Activated B cell treated with CpG ODN at 0.5 μM for 24 hours (primary cell): ENCODE data around the gene FLOT2. TPM values are rescaled to one million over a fixed set of nuclear protein-coding genes. Genes with fewer than 3 reads are reported as not detected.

Experiments
- ATAC-seq: fragments of 200-7000 bp; cut with Tn5 transposase; one replicate; pipeline ENCODE4 v1.10.0; 2021; ENCODE audit warnings: low read depth, mild to moderate bottlenecking, moderate library complexity
- CTCF ChIA-PET: fragments of 350-600 bp; sonication (Branson Sonifier 250); formaldehyde crosslinking; loops from one replicate; lab custom pipeline; 2021; ENCODE audit warnings: antibody characterized with exemption; lab: Charles Lee
- POLR2A ChIA-PET: fragments of 350-600 bp; sonication (Branson Sonifier 250); formaldehyde crosslinking; loops from one replicate; lab custom pipeline; 2021; ENCODE audit warnings: antibody characterized with exemption; lab: Charles Lee
- DNase-seq: peaks from one replicate; pipeline ENCODE4 v3.0.0; 2022
- H3K27ac Mint-ChIP-seq: one replicate; pipeline ENCODE4 v1.8.0; 2020; ENCODE audit warnings: mixed read lengths
- H3K27me3 Mint-ChIP-seq: one replicate; pipeline ENCODE4 v1.8.0; 2021; ENCODE audit warnings: mixed read lengths
- H3K36me3 Mint-ChIP-seq: one replicate; pipeline ENCODE4 v1.8.0; 2021; ENCODE audit warnings: low read depth, mixed read lengths
- H3K4me1 Mint-ChIP-seq: one replicate; pipeline ENCODE4 v1.8.0; 2021; ENCODE audit warnings: mixed read lengths
- H3K4me3 Mint-ChIP-seq: one replicate; pipeline ENCODE4 v1.8.0; 2020; ENCODE audit warnings: mild to moderate bottlenecking, mixed read lengths
- H3K9me3 Mint-ChIP-seq: one replicate; pipeline ENCODE4 v1.8.0; 2020; ENCODE audit warnings: mixed read lengths
- intact Hi-C: fragments of 100-400 bp; cut with micrococcal nuclease; formaldehyde crosslinking; loops from one replicate; pipeline ENCODE4 v1.15.1; 2024
- total RNA-seq: library from RNA; stranded (reverse); gene quantifications from 2 replicates; pipeline ENCODE4 v1.2.3, GENCODE V29; 2022
- TF ChIP-seq, protein P1 (sequence below): fragments of 200-600 bp; IDR thresholded peaks from one replicate; pipeline ENCODE4 v1.8.0; 2022; ENCODE audit warnings: antibody characterized with exemption, mild to moderate bottlenecking

The FLOT2 gene
- total RNA-seq, 1 donor from 2014 or later: 321 TPM

DNA sequence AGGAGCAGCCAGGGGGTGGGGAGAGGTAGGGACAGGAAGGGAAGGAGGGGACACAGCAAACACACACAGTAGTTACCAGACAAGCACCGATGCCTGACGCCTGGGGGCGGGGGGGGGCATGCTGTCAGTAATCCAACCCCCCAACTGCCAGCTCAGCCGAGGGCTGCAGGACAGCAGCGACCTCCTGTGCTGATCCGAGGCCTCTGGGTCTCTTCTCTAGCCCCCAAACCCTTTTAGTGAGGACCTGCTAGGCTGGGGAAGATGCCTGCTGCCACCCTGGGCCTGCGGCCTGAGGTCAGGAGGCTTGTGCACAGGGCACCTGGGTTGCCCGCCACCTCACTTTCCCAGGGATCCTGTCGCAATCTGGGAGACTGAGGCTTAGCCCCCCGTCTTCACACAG lies 11.6 kb downstream of the FLOT2 start:
- ChIA-PET POLR2A (interaction anchor here (1.4 kb wide), 1 partner anchor 8 kb away, joined by 7 read pairs; no protein-coding TSS in a partner anchor), CTCF (no interaction called here)
- Mint-ChIP-seq H3K9me3 (no peaks in the 10 kb centered on the region), H3K27ac (no peak overlapping the region), H3K4me3 (no peak overlapping the region), H3K27me3 (no peaks in the 10 kb centered on the region), H3K4me1 (peaks cover 56% of the 10 kb centered on the region), H3K36me3 (peaks cover 67% of the 10 kb centered on the region)
- no peak for ATAC-seq
- DNase-seq: no peak
- intact Hi-C loops: no loop called here
- TF ChIP-seq, protein P1, sequence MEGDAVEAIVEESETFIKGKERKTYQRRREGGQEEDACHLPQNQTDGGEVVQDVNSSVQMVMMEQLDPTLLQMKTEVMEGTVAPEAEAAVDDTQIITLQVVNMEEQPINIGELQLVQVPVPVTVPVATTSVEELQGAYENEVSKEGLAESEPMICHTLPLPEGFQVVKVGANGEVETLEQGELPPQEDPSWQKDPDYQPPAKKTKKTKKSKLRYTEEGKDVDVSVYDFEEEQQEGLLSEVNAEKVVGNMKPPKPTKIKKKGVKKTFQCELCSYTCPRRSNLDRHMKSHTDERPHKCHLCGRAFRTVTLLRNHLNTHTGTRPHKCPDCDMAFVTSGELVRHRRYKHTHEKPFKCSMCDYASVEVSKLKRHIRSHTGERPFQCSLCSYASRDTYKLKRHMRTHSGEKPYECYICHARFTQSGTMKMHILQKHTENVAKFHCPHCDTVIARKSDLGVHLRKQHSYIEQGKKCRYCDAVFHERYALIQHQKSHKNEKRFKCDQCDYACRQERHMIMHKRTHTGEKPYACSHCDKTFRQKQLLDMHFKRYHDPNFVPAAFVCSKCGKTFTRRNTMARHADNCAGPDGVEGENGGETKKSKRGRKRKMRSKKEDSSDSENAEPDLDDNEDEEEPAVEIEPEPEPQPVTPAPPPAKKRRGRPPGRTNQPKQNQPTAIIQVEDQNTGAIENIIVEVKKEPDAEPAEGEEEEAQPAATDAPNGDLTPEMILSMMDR: no peak

DNA sequence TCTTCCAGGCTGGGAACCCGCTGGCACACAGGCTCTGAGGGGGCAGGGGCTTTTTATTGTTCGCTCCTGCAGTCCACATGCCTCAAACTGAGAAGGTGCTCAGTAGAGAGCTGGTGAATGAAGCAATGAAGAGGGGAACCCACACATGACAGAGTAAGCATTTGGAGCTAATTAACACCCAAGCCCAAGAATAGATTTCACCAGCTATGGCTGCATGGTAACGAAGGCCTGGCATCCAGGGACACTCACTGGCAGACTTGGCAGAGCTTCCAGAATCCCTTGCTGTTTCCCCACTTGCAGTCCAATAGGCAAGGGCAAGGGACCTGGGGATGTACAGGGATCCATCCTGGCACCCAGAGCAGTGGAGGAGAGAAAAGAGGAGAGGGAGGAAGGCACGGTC lies 12.2 kb downstream of the FLOT2 start:
- H3K4me1 Mint-ChIP-seq: peaks cover 52% of the 10 kb centered on the region
- ATAC-seq (no peak), DNase-seq (no peak)
- H3K4me3 Mint-ChIP-seq: no peak overlapping the region
- TF ChIP-seq, protein P1: no peak
- CTCF ChIA-PET: no interaction called here
- POLR2A ChIA-PET: interaction anchor here (1.4 kb wide), 1 partner anchor 8 kb away, joined by 7 read pairs; no protein-coding TSS in a partner anchor
- no peaks in the 10 kb centered on the region for H3K27me3 Mint-ChIP-seq
- no peak overlapping the region for H3K27ac Mint-ChIP-seq
- intact Hi-C loops: no loop called here
- no peaks in the 10 kb centered on the region for H3K9me3 Mint-ChIP-seq
- H3K36me3 Mint-ChIP-seq: peaks cover 71% of the 10 kb centered on the region

DNA sequence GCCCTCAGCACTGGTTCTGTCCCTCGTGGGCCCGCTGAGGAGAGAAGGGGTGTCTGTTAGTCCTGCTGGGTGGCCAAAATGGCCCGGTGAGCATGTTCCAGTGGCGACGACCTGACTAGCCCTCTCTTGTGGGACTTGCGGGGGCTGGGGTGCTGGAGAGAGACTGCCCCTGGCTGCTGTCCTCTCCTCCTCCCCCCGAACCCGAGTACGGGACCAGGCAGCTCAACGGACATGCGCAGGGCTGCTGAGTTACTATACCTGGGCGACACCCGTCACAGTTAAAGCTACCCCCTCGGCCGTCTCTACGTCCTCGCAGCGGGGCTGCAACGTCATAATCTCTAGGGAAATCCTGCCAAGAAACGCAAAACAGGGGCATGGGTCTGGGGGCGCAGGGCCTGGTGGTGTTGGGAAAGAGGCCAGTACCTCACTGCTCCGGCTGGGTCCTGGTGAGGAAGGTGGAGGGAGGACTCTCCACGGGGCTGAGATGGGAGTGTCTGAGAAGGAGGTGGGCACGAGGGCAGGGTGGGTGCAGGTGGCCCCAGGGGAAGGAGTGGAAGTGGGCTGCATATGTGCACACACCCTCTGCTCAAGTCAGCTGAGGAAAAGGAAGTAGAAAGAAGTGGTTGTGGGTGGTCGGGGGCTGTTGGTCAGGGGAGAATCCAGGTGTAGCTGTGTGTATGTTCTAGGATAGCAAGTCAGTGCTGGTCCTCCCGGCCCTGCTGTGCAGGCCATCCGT lies 13.4 kb downstream of the FLOT2 start:
- TF ChIP-seq, protein P1: no peak
- Mint-ChIP-seq H3K4me1 (peaks cover 41% of the 10 kb centered on the region), H3K4me3 (no peak overlapping the region), H3K27me3 (no peaks in the 10 kb centered on the region), H3K9me3 (no peaks in the 10 kb centered on the region), H3K36me3 (peaks cover 80% of the 10 kb centered on the region), H3K27ac (no peak overlapping the region)
- ChIA-PET POLR2A (interaction anchor here (0.5 to 1.1 kb wide), 2 partner anchors 8 to 23 kb away, joined by 3 to 6 read pairs; no protein-coding TSS in a partner anchor), CTCF (no interaction called here)
- ATAC-seq: no peak
- intact Hi-C loops: no loop called here
- DNase-seq: no peak

DNA sequence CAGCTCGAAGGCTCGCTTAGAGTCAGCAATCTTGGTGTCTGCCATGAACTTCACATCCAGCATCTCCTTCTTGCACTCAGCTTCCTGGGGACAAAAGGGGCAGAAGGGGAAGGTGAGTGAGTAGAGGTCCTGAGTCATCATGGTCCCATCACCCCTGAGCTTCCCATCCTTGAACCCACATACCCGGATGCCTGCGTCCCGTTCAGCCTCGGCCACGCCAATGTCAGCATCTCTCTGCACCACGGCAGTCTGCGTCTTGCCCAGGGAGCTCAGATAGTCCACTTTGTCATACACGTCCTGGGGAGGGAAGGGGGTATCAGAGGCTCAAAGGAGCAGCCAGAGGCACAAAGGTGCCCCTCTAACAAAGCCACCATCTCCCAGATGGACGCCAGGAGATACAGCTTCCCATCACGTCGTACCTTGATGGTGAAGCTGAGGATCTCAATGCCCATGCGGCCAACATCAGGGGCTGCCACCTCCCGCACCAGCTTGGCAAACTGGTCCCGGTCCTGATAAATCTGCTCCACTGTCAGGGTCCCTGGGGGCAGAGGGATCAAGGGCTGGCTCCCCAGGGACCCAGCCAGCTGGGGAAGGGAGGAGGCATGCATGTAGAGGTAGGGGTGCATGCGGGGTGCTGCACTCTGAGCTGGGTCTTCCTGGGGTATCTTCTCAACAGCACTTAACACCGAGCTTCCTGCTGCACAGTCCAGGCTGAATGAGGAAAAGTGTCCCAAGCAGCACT lies 15.2 kb downstream of the FLOT2 start:
- H3K27ac Mint-ChIP-seq: no peak overlapping the region
- ATAC-seq: no peak
- H3K4me1 Mint-ChIP-seq: peaks cover 23% of the 10 kb centered on the region
- POLR2A ChIA-PET: interaction anchor here (0.6 to 1.3 kb wide), 3 partner anchors 15 to 102 kb away, joined by 3 to 5 read pairs (median 5); partner anchors contain the start of gene FLOT2
- H3K27me3 Mint-ChIP-seq: no peaks in the 10 kb centered on the region
- no peak overlapping the region for H3K4me3 Mint-ChIP-seq
- DNase-seq: no peak
- H3K36me3 Mint-ChIP-seq: peaks cover 87% of the 10 kb centered on the region
- TF ChIP-seq, protein P1: no peak
- intact Hi-C loops: no loop called here
- H3K9me3 Mint-ChIP-seq: no peaks in the 10 kb centered on the region
- CTCF ChIA-PET: interaction anchor here (1.0 kb wide), 1 partner anchor 33 kb away, joined by 3 read pairs; no protein-coding TSS in a partner anchor
